NCI-H446 treated with DMSO at 0.1 percent for 48 hours (cell line): ENCODE measurements around the gene NRXN3.

Source experiments
- DNase-seq: peaks from one replicate; lab custom pipeline; 2025; lab: John Stamatoyannopoulos, UW

Gene NRXN3

GRCh38 chr14:79229383-79229909 is 1059.3 kb downstream of the NRXN3 start:
- DNase-seq: peak; percentile 94

GRCh38 chr14:79242666-79243065 is 1072.5 kb downstream of the NRXN3 start:
- DNase-seq: peak; percentile 6

- no peak for DNase-seq
Observed at GRCh38 chr14:79246173-79246572, 1076.0 kb downstream of the NRXN3 start.

GRCh38 chr14:79248126-79248525 is 1078.0 kb downstream of the NRXN3 start:
- DNase-seq: no peak

- peak; percentile 7 for DNase-seq
Observed at GRCh38 chr14:79248771-79249170, 1078.6 kb downstream of the NRXN3 start.

- DNase-seq: no peak
Observed at GRCh38 chr14:79251278-79251677, 1081.1 kb downstream of the NRXN3 start.

- no peak for DNase-seq
Observed at GRCh38 chr14:79253576-79253975, 1083.4 kb downstream of the NRXN3 start.

- no peak for DNase-seq
Observed at GRCh38 chr14:79254069-79254775, 1084.0 kb downstream of the NRXN3 start.

- peak; percentile 11 for DNase-seq
Observed at GRCh38 chr14:79256380-79256779, 1086.2 kb downstream of the NRXN3 start.

GRCh38 chr14:79260406-79260805 is 1090.2 kb downstream of the NRXN3 start:
- DNase-seq: no peak

- DNase-seq: no peak
Observed at GRCh38 chr14:79265366-79265946, 1095.3 kb downstream of the NRXN3 start.

- DNase-seq: no peak
Observed at GRCh38 chr14:79270361-79270760, 1100.2 kb downstream of the NRXN3 start.

GRCh38 chr14:79271122-79271521 is 1100.9 kb downstream of the NRXN3 start:
- DNase-seq: no peak

GRCh38 chr14:79274641-79275291 is 1104.6 kb downstream of the NRXN3 start:
- no peak for DNase-seq

GRCh38 chr14:79275292-79275655 is 1105.1 kb downstream of the NRXN3 start:
- DNase-seq: no peak

- no peak for DNase-seq
Observed at GRCh38 chr14:79278286-79278797, 1108.2 kb downstream of the NRXN3 start.

- peak; percentile 95 for DNase-seq
Observed at GRCh38 chr14:79278798-79279644, 1108.8 kb downstream of the NRXN3 start.

GRCh38 chr14:79279645-79280597 is 1109.7 kb downstream of the NRXN3 start:
- DNase-seq: no peak

GRCh38 chr14:79281244-79282152 is 1111.3 kb downstream of the NRXN3 start:
- no peak for DNase-seq

GRCh38 chr14:79284621-79285020 is 1114.4 kb downstream of the NRXN3 start:
- no peak for DNase-seq
